HG02981 (cell line): Measurements from ENCODE around the gene RAB23.

Experiments used
- ATAC-seq: cut with Tn5 transposase; IDR thresholded peaks from one replicate; pipeline ENCODE4 v1.9.1; 2021; ENCODE audit warnings: mild to moderate bottlenecking, moderate library complexity; ENCODE audit not compliant: unreplicated experiment

RAB23 gene

DNA sequence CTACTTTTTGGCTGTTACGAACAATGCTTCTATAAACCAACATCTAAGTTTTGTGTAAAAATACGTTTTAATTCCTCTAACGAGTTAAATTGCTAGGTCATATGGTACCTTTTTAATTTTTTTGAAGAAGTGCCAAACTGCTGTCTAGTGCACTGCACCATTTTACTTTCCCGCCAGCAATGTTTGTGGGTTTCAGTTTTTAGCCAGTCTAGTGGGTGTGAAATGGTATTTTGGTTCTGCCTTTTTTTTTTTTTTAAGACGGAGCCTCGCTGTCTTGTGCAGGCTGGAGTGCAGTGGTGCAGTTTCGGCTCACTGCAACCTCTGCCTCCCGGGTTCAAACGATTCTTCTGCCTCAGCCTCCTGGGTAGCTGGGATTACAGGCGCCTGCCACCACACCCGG lies 84.1 kb downstream of the RAB23 start:
- no peak for ATAC-seq

DNA sequence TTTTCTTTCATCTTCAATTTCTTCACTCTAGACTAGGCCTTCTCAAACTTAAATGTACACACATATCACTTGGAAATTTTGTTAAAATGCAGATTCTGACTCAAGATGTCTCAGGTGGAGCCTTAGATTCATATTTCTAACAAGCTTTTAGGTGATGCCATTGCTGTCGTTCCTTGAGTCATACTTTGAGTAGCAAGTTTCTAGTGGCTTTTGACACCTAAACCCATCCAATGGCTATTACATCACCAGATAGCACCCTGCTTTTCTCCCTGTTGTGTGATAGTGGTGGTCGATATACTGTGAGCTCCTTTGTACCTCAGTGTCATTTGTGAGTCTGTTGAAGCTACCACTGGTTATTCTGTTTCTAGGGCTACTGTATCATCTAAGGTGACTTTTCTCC lies 84.8 kb downstream of the RAB23 start:
- no peak for ATAC-seq
